ENCODE results near the gene MAP6D1.

Gene MAP6D1

DNA sequence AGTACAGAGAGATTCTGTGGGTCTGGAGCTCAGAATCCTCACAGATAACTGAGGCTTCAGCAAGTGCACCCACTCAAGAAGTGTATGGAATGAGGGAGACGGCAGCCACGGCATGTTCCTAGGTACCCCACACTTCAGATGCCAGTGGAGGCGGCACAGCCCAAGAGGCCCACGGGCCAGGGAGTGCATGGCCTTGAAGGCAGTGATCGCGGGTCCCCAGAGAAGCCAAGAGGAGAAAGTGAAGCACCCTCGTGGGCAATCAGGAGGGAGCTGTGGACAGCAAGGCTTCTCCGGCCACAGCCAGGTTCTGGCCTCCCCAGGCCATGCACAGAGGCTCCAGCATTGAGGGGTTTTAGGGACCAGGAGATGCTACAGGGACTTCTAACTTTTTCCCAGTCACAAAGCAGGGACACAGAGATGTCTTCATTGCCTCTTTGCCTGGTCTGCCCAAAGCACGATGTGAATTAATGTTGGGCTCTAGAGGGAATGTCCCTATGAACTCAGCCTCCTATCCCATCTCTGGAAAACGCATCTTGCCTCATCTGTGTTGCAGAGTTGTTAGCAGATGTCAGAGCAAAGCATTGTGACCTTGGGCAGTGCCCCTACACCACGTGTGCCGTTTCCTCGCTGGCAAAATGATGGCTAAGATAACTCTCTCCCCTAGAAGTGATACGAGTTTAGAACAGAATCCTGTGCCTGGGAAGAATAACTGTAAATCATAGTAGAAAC lies 2.6 kb upstream of the MAP6D1 start:
- DNase-seq (ENCODE audit: low spot score), result no peak
- in situ Hi-C loops (cut with MboI; ENCODE audit: low sequenced_read_pairs, unreplicated experiment), result no loop called here
- TF ChIP-seq, protein P1, sequence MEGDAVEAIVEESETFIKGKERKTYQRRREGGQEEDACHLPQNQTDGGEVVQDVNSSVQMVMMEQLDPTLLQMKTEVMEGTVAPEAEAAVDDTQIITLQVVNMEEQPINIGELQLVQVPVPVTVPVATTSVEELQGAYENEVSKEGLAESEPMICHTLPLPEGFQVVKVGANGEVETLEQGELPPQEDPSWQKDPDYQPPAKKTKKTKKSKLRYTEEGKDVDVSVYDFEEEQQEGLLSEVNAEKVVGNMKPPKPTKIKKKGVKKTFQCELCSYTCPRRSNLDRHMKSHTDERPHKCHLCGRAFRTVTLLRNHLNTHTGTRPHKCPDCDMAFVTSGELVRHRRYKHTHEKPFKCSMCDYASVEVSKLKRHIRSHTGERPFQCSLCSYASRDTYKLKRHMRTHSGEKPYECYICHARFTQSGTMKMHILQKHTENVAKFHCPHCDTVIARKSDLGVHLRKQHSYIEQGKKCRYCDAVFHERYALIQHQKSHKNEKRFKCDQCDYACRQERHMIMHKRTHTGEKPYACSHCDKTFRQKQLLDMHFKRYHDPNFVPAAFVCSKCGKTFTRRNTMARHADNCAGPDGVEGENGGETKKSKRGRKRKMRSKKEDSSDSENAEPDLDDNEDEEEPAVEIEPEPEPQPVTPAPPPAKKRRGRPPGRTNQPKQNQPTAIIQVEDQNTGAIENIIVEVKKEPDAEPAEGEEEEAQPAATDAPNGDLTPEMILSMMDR (IDR thresholded peaks at IDR 0.05; ENCODE audit: borderline replicate concordance, control extremely low read depth, extremely low read depth, insufficient read depth, missing control alignments), result no peak

DNA sequence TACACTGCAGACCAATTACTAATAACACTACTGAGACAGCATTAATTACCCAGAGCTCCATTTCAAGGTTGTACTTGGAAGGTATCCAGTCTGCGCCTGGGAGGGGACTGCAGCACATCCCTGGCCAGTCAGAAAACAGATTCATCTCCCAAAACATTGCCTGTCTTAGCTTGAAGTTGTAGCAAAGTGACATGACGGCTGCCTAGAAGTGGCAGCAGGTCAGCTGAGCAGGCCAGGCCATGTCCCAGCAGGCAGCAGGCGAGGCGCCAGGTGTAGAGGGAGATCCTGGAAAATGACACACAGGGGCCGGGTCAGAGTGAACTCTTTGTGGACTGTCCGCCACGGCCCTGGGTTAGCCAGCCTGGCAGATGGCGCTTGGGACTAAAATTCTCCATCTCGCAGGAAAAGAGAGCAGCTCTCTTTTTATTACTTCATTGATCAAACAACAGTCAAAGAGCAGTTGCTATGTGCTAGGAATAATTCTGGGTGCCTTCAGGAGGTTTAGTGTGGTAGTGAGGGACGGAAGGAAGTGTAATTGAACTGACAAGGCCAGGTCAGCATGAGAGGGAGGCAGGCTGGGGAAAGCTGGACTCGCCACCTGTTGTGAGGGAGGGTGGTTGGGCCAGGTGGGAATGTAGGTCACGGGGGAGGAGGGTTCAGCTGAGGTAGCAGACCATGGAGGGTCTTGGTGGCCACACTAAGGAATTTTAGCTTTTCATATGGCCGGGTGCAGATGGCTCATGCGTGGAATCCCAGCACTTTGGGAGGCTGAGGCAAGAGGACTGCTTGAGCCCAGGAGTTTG lies 1.3 kb upstream of the MAP6D1 start:
- no peak for DNase-seq (ENCODE audit: low spot score)
- TF ChIP-seq, protein P1 (IDR thresholded peaks at IDR 0.05; ENCODE audit: borderline replicate concordance, control extremely low read depth, extremely low read depth, insufficient read depth, missing control alignments), result no peak
- in situ Hi-C loops (cut with MboI; ENCODE audit: low sequenced_read_pairs, unreplicated experiment), result no loop called here

DNA sequence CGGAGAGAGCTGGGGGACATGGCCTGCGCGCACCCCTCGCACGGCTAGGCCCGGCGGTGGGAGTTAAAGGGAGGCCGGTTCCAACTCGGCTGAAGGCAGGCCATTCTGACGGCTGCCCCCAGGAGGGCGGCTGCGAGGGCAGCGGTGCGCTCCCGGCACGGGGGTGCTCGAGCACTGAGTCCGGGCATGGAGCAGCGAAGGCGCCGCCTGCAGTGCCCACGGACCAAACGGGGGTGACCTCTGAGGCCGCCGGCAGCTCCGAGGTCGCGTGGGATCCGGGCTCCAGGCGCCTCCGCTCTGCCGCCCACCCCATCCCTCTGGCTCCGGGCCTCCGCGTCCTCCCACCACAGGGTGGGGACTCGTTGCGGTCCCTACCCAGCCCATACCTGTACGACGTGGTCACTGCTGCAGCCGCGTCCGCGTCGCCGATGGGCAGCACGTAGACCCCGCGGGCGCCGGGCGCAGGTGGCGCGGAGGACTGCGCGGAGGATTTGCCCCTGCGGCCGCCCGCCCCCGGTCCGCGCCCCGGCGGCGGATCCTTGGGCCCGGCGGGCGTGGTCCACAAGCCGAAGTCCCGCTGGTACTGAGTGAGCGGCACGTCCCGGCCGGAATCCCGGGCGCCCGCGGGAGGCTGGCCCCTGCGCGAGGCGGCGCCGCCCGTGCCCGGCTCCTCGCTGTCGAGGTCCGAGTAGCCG lies 469 bp downstream of the MAP6D1 start:
- TF ChIP-seq, protein P1 (IDR thresholded peaks at IDR 0.05; ENCODE audit: borderline replicate concordance, control extremely low read depth, extremely low read depth, insufficient read depth, missing control alignments), result no peak
- in situ Hi-C loops (cut with MboI; ENCODE audit: low sequenced_read_pairs, unreplicated experiment), result no loop called here
- DNase-seq (ENCODE audit: low spot score), result peak; percentile 62

DNA sequence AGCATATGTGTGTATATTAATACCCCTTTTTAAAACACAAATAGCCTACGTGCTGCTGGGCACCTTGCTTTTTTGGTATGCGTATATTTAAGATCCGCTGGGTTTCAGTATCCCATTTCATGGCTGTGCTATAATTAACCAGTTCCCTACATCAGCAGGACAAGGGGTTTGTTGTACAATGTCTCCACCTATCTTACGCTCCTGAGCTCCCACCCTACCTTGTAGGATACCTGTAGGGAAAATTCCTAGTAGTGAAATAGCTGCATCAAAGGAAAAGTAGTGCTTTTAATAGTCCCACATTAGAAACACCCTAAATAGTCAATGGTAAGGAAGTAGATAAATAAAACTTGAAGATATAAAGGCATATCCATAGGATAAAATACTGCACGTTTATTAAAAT lies 1.4 kb downstream of the MAP6D1 start:
- TF ChIP-seq, protein P1 (IDR thresholded peaks at IDR 0.05; ENCODE audit: borderline replicate concordance, control extremely low read depth, extremely low read depth, insufficient read depth, missing control alignments), result no peak
- in situ Hi-C loops (cut with MboI; ENCODE audit: low sequenced_read_pairs, unreplicated experiment), result no loop called here
- DNase-seq (ENCODE audit: low spot score), result no peak

DNA sequence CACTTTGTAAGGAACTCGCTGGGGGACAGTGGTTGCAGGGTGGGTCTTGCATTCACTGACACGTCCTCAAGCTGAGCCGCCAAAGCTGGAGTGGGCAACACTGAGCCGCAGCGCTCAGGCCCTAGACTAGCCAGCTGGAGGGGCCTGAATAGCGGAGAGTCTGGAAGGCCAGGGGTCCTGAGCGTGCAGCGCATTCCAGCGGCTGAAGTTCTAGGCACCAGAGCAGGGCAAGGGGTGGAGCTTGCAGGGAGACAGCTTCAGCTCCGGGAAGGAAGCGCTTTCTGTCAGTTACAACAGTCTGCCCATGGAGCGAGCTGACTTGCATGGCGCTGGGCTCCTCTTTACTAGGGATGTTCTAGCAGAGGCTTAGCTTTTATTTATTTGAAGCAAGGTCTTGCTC lies 2.7 kb downstream of the MAP6D1 start:
- DNase-seq (ENCODE audit: low spot score), result no peak
- TF ChIP-seq, protein P1 (IDR thresholded peaks at IDR 0.05; ENCODE audit: borderline replicate concordance, control extremely low read depth, extremely low read depth, insufficient read depth, missing control alignments), result no peak
- in situ Hi-C loops (cut with MboI; ENCODE audit: low sequenced_read_pairs, unreplicated experiment), result no loop called here

DNA sequence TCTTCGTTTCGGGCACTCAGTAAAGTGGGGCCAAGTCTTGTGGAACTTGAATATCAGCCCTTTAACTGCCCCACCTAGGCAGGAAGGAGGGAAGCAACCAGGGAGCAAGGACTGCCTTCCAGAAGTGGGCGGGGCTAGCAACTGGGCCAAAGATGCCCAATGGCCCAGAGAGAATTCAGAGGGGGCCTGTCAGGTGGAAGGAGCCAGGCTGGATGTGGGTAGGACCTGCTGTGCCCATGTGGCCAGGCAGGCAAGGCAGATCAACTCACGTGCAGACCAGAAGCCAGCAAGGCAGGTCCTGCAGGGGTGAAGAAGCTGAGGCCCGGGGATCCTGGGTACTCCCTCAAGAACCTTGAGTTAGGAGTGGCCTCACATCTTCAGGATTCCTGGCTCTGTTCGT lies 5.5 kb downstream of the MAP6D1 start:
- TF ChIP-seq, protein P1 (IDR thresholded peaks at IDR 0.05; ENCODE audit: borderline replicate concordance, control extremely low read depth, extremely low read depth, insufficient read depth, missing control alignments), result no peak
- in situ Hi-C loops (cut with MboI; ENCODE audit: low sequenced_read_pairs, unreplicated experiment), result no loop called here
- DNase-seq (ENCODE audit: low spot score), result no peak
